ENCODE results near the gene UBN1. TPM values are rescaled to one million over a fixed set of nuclear protein-coding genes. Genes with fewer than 3 reads are reported as not detected.

The UBN1 gene, protein sequence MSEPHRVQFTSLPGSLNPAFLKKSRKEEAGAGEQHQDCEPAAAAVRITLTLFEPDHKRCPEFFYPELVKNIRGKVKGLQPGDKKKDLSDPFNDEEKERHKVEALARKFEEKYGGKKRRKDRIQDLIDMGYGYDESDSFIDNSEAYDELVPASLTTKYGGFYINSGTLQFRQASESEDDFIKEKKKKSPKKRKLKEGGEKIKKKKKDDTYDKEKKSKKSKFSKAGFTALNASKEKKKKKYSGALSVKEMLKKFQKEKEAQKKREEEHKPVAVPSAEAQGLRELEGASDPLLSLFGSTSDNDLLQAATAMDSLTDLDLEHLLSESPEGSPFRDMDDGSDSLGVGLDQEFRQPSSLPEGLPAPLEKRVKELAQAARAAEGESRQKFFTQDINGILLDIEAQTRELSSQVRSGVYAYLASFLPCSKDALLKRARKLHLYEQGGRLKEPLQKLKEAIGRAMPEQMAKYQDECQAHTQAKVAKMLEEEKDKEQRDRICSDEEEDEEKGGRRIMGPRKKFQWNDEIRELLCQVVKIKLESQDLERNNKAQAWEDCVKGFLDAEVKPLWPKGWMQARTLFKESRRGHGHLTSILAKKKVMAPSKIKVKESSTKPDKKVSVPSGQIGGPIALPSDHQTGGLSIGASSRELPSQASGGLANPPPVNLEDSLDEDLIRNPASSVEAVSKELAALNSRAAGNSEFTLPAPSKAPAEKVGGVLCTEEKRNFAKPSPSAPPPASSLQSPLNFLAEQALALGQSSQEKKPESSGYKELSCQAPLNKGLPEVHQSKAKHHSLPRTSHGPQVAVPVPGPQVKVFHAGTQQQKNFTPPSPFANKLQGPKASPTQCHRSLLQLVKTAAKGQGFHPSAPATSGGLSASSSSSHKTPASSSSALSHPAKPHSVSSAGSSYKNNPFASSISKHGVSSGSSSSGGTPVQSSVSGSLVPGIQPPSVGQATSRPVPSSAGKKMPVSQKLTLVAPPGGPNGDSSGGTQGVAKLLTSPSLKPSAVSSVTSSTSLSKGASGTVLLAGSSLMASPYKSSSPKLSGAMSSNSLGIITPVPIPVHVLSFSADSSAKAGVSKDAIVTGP (N-terminal part only)
- 30.1 and 44.6 TPM in 2 replicates for total RNA-seq

DNA sequence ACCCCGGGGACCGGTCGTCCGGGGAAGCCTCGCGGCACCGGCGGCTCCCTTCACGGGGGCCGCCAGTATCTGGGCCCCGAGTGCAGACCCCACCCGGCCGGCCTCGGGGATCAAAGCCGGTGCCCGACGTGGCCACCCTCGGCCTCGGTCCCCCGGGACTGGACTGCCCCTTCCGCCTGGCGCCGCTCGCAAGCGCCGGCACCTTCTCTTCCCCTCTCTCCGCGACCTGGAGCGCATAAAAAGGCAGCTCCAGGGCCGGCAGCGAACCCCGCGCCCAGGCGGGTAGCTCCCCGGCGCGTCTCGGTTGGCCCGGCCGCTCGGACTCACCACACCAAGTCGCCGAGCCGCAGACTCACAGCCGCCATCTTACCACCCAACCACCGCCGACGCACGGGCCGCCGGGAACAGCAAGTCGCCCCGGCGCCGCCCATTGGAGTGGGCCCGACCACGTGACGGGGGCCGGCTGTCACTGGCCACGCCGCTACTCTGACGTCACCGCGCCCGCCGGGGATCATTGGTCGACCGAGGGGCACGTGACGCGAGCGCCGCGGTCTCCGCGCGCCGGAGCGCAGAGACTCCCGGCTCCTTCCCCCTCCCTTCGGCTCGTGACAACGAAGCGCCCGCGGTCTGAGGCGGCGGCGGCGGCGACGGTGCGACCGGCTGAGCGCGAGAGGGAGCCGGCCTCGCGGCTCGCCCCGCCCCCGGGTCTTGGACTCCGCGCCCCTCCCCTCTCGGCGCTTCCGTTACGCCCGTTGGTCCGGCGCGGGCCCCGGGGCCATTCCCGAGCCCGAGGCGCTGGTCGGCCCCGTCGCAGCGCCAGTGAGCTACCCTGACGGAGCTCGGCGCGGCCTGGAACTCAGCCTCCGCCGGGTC is at the start of gene UBN1, which contains the start of gene GLYR1:
TSS of gene UBN1 (plus strand) at position 581 of the 873 bp plus-strand sequence. CDS start 5,437 bp downstream, outside the sequence.
TSS of gene GLYR1 (minus strand) at position 388 of the 873 bp plus-strand sequence. CDS start at position 365, 23 bp downstream.
- DNase-seq: peak; percentile 99

DNA sequence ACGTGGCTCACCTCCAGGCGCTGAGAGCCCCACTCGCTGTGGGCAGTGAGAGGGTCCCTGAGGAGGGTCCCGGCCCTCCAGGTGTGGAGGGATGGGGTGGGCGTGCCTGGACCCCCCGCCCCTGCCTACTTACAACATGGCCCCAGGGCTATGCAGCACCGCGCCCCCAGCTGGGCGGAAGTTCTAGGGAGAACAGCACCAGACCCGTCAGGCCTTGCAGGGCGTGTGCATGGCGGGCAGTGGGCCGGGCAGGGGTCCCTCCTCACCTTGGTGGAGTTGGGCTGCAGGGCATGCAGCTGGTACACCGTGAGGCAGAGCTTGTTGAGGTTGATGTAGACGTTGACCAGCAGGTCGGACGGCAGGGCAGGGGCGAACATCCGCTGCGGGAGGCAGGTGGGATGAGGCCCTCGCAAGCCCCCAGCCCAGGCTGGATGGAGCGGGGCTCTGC is 49.5 kb upstream of the UBN1 start:
- DNase-seq: no peak

DNA sequence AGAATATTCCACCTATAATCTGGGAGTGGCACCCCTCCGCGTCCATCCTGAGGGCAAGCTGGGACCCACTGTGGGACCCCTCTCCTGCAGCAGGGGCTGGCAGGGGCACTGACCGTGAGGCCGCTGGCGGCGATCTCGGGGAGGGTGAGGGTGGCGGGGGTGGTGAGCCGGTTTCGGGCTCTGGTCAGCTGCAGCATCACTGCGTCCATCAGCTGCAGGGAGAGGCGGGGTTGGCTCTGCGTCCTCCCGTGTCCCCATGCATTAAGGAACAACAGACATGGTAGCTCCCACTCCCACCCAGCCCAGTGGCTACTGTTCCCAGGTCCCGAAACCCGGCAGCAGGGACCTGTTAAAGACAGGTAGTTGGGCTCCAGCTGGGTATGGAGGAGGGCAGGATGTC is 48.8 kb upstream of the UBN1 start:
- DNase-seq: no peak

DNA sequence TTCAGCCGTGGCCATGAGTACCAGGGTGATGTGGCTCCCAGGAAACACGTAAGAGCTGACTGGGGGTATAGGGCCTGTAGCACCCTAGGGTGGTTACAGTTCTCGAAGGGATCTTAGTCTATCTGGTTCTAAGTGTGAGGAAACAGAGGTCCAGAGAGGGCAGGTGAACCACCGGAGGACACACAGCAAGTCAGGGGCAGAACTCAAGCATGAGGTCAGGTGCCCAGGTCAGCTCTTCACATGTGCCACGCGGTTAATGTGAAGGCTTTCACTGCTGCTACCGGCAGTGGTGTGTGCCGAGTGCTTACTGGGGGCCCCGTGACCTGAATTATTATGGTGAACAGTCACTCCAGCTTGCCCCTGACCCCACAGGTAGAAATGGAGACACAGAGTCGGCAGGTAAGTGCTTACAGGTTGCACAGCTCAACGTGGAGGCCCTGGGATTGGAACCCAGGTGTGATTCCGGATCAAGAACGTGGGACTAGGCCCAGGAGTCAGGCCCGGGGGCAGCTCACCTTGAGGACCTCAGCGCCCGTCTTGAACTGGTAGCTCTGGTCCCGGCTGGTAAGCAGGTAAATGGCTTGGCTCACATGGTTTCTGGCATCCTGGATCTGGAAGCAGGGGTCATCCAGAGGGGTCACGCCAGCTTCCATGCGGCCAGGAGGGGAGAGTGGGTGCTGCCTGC is 48.0 kb upstream of the UBN1 start:
- DNase-seq: no peak

DNA sequence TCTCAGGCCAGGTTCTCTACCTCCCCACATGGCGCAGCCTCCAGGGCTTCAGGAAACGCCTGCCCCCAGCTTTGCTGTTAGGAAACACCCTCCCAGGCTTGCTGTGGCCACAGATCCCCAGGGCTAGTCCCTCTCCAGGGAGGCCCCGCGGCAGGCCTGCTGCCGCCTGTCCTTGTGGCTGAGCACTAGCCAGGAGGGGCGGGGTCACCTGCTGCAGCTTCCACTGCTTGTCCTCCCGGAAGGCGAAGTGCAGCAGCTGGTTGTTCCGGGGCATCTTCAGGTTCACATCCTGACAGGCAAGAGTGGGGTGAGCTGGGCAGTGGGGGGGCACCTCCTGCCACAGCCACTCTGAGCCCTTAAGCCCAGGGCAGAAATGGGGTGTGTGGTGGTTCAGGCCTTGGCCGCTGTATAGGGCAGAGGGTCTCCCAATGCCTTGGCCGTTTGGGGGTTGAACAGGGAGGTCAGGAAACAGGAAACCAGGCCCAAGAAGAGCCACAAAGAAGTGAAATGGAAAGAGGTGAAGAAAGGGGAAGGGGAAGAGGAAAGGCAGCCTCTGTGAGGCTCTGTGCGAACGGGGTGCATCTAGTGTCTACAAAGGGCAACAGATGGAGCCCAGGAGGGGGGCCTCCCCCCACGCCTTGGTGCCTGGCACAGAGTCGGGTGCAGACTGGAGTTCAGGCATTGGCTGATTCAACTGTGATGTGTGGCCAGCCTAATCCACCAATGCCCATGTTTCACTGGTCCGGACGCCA is 46.8 kb upstream of the UBN1 start:
- no peak for DNase-seq

DNA sequence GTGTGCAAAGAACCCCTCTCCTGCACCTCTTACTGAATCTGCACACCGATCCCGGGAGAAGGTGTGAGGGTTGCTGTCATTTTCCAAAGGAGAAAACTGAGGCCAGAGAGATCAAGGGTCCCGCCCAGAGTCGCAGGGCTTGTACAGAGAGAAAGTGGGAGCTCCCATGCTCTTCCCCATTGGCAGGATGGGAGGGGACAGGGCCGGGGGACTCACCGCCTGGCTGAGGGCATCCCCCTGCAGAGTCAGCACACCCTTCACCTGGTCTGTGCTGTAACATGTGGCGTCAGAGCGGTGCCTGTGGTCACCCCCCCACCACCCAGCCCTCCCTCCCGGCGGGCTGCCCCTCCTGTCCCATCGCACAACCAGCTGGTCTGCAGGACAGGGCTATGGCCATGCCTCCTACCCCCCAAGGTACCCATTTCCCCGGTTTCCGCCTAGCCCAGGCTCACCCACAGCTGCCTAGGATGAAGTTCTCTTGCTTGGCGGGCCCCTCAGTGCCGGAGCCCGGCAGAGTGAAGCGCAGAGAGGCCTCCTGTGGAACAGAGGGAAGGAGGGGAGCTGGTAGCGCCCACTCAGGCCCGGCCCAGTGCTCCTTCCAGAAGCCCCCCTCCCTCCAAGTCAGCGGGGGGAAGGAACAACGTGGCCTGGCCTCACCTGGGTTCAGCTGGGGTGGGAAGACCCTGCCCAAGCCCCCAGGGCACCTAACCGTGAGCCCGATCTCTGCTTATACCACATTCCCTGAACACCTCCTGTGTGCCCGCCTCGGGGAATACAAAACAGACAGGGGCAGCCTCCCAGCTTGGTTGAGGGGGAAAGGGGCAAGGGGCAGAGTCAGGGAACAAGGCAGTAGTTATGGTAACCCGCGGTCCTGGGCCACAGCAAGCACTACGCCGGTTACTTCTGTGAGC is 46.0 kb upstream of the UBN1 start:
- DNase-seq: no peak

DNA sequence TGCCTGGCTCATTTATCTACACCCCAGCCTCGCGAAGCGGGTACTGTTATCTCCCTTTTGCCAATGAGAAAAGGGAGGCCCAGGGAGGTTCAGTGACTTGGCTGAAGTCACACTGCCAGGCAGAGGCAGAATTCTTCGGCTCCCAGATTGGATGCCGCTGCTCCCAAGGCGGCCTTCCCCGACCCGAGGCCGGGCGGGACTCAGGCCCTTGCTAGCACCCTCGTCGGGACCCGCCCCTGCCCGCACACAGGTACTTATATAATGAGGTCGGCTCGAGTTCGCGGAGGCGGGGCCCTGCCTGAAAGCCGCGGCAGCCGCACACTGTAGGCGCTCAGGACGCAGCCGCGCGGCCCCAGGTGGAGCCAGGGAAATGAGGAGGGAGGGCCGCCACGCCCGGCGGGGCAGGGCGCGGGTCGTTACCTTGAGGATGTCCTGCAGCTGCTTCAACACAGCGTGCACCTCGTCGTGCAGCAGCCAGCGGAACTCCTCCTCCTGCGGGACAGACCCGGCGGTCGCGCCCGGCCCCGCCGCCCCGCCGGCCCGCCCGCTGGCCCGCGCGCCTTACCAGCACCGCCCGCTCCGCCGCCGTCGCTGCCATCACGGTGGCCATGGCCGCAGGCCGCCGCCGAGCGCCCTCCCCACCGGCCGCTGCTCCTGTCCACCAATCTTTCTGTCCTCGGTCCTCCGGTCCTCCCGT is 45.2 kb upstream of the UBN1 start, which contains the start of gene ROGDI:
TSS of gene ROGDI (minus strand) at position 672 of the 697 bp plus-strand sequence. CDS start at position 610, 62 bp downstream.
- DNase-seq: peak; percentile 46

DNA sequence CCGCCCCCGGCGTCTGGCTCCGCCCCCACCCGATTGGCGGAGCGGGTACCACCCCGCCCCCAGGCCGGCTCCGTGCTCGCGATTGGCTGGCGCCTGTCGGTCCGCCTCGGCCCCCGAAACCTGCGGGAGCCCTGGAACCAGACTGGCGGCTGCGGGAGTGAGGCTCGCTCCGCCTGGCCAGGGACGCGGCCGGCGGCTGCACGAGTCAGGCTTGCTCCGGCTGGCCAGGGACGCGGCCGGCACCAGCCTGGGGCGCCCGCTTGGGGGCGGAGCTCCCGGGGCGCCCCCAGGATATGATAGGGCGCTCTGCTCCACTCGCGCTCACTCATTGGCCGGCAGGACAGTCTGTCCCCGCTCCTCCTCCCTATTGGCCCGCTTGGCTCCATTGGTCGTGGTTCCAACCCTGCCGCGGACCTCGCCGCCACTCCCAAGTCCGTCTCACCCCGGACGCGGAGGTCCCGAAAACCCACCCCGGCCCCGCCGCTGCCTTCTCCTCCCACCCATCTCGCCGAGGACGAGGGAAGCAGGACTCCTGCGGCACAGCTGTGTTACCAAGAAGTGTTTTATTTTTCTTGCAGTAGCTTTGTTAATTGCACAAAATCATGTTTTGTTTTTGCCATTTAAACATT is 44.5 kb upstream of the UBN1 start:
- peak; percentile 92 for DNase-seq

DNA sequence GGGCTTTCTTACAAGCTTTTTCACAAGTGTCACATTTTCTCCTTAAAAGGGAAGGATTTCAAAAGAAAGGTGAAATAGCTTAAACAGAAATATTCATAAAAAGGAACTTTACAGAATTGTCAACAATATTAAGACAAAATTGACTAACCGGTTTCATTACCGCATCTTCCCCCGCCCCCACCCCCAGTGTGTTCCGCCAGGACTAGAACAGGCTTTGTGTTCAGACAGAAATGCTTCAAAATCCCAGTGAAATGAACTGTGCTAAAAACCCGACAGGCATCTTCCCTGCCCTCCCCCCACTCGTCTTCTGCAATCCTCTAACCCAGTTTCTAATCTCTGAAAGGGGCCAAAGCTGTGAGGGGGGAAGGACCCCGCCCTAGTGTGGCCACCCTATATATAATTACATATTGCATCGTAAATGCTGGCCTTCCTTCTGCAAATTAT is 43.9 kb upstream of the UBN1 start:
- no peak for DNase-seq

DNA sequence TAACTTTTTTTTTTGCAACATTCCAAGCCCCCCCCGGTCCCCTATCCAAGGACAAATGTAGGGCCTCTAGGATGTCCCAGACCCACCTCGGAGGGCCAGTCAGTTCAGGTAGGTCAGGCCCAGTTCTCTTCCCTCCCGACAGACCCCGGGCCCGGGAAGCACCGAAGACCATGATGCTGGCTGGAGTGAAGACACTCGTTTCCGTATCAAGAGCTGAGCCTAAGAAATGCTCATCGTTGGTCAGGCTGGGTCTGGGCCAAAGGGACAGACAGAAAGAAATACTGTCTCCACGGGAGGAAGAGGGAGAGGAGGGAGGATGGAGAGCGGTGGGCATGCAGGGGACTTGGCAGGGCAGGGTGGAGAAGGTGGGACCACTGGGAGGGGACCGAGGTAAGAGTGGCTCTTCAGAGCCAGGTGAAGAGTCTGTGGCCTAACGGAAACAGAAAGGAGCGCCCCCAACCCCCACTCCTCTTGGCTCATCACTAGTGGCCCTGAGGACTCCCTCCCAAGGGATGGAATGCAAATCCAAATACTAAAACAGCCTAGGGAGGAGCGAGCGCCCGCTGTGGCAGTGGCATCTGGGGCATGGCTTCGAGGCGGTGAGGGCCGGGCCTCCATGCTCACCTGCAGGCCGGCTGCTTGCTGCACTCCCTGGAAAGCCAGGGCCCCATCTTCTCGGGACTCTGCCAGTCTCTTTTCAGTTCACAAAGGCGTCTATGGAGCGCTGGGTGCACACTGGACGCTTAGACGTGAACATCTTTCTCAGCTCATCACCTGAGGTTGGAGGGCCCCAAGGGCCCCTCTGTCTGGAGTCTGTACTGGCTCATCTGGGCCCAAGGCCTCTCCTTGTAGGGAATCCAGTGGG is 43.2 kb upstream of the UBN1 start:
- DNase-seq: no peak

DNA sequence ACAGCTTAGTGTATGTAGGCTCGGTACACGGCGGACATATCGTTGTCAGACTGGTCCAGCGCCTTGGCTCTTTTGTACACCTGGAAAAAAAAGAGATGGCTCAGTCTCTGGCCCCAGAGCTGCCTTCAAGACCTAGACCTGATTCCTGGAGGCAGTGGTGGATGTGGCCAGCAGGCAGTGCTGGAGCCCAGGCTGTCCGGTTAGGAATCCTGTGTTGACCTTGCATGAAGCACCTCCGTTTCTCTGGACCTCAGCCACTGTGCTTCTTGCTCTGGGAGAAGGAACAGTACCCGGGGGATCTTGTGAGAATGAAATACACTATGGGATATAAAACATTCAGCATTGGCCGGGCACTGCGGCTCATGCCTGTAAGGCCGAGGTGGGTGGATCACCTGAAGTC is 42.0 kb upstream of the UBN1 start:
- no peak for DNase-seq

DNA sequence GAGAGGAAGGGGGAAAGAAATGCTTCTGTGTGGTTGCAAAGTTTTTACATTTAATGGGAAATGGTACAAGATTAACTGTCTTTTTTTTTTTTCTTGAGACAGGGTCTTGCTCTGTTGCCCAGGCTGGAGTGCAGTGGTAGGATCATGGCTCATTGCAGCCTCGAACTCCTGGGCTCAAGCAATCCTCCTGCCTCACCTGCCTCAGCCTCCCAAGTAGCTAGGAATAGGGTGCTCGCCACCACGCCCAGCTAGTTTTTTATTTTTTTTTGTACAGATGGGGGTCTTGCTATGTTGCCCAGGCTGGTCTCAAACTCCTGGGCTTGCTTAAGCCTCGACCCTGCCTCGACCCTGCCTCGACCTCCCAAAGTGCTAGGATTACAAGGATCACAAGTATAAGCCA is 41.0 kb upstream of the UBN1 start:
- DNase-seq: no peak

DNA sequence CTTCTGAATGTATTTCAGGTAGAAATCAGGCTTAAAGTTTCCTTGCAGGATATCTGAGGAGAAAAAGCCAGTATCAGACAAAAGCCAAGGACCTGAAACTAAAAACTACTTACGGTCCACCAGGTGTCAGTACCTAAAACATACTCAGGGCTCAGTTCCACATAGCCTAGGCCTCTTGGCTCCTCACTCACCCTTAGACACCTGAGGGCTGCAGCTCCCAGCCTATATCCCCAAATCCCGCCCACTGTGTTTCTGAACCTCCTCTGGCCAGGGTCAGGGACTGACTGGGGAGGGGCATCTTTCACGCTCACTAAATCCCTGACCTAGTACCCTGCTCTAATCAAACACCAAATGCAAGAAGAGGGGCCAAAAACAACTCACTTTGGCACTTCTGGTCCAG is 36.0 kb upstream of the UBN1 start:
- DNase-seq: no peak

DNA sequence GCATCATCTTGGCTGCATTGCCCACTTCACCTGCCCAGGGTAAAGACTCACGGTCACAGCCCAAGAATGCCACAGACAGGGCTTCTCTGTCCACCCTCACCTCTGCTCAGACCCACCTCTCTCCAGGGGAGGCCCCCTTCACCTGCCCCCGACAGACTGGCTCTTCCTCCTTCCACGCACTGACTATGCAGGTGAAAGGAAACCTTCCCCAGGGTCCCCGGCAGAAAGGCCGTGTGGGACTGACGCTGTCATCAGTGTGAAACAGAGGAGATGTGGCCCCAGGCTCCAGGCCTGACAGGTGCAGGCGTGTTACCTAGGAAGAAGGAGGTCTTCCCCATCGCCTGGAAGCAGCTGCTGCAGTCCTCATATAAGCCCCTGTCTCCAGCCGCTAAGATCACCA is 35.5 kb upstream of the UBN1 start:
- no peak for DNase-seq

DNA sequence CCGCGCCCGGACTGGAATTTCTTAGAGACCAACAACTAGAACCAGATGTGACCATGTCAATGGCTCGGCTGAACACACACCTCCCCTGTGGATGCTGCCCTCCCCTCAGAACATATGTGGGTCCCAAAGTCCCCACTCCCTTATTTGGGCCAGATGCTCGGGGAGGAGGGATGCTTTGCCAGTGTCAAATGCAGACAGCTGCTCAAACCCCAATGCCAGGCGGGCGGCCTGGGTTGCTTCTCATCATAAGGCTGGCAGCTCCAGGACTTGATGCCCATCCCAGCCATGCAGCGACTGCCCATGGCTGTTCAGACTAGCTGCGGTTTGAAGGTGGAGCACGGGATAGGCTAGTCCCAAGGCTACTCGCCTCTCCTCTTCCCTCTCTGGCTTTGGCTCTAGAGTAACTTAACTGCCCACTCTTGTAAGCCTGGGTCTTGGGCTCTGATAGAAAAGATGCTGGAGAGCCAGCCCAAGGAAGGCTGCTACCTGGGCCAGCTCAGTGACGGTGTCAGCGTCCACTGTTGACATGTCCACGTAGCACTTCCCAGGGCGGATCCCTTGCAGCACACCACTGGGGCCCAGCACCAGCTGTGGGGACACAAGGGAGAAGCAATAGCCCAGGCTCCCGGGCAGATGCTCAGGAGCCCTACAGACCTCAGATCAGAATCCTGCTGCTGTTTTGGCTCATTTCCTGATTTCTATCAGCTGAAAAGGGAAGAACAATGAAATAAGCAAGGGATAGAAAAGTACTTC is 33.9 kb upstream of the UBN1 start:
- no peak for DNase-seq

DNA sequence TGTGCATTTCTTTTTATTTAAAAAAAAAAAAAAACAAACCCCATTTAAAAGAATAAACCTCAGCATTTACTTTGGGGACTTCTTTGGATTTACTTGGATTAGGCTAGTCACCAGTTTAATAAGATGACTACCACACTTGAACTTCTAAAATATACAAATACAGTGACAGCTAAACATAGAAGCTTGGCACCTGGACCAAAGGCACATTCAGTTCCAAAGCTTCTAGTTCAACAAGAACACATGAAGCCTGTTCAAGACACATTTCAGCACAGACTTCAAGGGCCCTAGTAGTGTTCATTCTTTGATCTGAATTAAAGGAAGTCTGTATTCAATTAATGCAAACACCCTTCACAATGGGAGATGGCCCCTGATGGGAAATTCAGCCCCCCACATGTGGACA is 33.2 kb upstream of the UBN1 start:
- no peak for DNase-seq

Data from dermis blood vessel endothelial cell (primary cell).